ENCODE measurements around the gene HPCA. TPM values are rescaled to one million over a fixed set of nuclear protein-coding genes. Genes with fewer than 3 reads are reported as not detected.

Gene HPCA
- total RNA-seq (2014; rRNA removed; shearing (Covaris generic)) = not detected in 2 replicates

DNA sequence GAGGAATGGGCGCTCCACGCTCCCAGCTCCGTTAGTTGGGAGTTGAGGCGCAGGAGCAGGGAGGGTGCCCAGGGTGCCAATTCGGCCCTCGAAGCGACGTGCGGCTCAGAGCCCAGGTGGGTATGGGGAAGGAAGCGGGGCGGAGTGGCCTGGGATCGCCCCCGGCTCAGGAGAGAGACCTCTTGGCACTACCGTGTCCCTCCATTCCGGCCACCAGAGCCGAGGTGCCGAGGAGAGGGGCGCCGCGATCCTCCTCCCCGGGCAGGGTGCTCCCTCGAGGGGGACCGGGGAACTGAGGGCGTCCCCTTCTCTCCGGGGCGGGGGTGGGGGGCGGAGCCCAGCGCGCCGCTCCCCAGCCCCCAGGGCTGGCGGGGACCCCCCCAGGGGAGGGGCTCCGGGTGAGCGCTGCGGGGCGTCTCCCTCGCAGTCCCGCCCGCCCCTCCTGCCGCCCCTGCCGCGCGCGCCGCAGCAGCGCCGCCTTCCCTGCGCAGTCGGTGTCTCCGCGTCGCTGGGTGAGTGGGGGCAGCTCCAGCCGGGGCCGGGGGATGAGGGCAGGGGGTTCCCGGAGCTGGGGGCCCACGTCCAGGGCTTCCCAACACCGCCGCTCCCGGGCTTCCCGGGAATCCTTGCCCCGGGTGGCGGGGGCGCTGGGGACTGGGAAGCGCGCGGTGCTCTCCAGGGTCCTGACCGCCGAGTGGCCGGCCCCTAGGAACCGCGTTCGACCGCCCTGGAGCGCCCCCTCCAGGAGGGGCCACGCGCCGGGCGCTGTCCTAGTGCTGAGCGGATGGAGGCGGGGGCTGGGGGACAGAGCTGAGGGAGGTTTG lies at the start of gene HPCA:
TSS of gene HPCA (plus strand) at position 488 of the 824 bp plus-strand sequence. CDS start 2,408 bp downstream, outside the sequence.
- DNase-seq (ENCODE audit: low spot score) = peak; percentile 30

DNA sequence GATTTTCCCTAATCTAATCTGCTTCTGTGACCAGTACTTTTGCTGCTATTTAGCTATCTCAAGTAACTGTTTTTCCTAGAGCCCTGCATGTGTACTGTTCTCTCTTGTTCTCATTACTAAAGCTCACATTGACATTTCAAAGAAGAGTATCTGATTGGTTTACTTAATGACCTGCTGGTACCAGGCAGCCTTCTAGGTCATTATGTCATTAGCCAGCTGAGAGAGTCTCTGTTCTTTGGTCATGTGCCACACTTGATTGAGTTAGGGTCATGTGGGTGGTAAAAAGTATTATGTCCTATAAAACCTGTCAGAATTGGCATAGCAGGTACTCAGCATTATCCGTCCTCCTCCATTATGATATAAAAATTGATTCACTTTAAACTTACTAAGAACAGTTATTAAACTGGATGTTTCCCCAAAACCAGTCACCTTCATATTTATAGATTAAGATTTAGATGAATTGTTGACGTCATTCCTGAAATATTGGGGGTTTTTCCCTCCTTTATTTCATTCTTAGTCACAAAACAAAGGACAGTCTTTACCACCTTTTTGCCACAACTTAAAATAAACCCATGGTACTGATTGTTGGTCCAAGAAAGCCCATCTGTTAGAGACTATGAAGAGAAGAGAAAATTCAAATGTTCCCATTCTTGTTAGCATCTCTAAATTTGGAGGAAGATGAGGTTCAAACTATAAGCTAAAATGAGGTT lies 37.8 kb upstream of the HPCA start:
- DNase-seq (ENCODE audit: low spot score) = no peak

DNA sequence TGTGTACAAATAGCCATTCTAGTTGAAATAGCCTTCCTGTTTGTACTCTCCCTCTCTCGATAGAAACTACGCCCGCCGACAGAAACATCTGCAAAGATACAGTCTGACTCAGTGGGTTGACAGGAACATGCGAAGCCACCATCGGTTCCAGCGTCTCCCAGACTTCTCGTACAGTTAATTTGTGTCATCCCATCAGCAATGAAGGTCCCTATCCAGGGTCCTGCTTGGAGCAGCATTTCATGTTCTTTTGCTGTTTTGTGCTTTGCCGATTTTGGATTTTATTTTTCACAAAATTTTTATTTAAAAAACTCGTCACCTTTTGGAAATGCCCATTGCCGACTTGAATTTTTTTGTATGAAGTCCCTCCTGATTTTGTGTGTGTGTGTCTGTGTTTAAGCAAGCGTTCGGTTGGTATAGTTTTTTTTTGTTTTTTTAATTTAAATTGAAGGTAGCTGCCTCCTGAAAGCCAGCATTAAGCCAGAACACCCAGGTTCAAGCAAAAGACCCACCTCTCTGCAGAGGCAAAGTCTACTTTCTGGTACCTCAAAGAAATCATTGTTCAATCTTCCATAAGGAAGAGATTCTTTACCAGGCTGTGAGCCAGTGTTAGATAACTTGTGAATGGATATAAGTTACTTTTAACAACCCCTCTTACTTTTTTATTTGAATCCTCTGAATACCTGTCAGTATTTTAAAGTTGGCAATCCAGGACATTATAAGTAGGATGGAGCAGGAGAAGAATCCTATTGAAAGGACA lies 30.3 kb upstream of the HPCA start:
- DNase-seq (ENCODE audit: low spot score) = no peak

DNA sequence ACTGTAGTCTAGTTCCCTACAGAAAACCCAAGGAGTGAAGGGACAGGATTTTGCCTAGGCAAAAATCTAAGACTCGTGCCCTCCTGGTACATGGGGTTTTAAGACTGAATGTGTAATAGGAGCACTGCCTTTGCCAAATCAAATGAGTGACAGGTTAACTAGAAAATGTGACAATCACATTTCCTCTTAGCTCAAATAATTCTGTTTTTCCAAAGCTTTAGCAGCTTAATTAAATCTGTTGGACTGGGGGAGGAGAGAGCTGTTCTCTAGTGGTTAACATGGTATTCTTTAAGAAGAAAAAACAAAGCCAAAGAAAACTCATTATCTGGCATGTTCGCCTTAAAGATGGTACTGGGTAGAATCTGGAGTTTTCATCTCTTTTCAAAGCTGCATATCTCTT lies 28.2 kb upstream of the HPCA start:
- no peak for DNase-seq (ENCODE audit: low spot score)

DNA sequence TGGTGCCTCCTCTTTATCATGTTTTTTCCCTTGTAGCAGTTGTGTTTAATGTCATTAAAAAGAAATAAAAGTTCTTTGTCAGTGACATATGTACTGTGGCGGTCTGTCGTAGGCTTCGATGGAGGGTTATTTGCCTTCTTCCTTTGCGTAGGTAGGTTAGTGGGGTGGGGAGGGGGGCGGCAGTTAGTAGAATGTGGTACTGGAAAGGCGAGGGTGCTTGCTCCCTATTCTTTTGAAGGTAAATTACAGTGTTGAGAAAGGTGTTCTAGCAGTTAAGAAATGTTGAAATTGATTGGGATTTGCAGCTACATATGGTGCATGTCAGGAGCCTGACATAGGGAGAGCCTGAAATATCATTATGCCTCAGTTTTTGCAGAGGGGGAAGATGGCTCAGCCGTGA lies 27.5 kb upstream of the HPCA start:
- DNase-seq (ENCODE audit: low spot score) = no peak

DNA sequence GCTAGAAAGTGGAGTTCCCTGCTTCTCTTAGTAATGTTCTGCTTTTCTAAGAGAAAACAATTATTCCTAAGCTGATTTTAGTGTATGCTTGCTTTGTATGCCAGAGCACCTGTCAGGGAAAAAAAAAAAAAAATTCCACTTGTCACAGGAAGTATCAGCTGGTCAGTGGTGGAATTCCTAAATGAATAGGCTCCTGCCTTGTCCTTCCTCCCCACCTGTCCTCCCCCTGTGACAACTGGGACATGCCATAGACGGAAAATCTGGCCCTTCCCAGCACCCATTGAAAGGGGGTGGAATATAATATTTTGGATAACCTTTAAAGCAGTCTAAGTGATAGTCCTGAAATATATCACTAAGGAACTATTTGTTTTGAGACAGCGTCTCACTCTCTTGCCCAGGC lies 26.4 kb upstream of the HPCA start:
- no peak for DNase-seq (ENCODE audit: low spot score)

DNA sequence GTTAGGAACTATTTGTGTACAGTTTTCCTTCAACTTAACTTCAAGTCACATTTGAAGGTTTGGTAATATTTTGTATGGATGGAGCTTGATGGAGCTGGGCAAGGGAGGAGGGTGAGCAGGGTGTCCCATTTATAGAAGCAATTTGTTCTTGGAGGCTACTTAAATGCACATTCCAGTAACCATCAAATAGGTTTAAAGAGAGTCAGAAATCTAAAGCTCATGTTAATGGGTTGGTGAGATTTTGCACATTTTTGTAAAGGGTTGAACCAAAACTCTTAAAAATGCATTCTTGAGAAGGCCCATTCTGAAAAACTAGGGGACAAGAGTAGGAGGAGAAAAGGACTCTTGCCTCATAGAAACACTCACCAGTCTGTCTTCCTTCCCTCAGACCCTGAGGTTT lies 25.7 kb upstream of the HPCA start:
- DNase-seq (ENCODE audit: low spot score) = no peak

DNA sequence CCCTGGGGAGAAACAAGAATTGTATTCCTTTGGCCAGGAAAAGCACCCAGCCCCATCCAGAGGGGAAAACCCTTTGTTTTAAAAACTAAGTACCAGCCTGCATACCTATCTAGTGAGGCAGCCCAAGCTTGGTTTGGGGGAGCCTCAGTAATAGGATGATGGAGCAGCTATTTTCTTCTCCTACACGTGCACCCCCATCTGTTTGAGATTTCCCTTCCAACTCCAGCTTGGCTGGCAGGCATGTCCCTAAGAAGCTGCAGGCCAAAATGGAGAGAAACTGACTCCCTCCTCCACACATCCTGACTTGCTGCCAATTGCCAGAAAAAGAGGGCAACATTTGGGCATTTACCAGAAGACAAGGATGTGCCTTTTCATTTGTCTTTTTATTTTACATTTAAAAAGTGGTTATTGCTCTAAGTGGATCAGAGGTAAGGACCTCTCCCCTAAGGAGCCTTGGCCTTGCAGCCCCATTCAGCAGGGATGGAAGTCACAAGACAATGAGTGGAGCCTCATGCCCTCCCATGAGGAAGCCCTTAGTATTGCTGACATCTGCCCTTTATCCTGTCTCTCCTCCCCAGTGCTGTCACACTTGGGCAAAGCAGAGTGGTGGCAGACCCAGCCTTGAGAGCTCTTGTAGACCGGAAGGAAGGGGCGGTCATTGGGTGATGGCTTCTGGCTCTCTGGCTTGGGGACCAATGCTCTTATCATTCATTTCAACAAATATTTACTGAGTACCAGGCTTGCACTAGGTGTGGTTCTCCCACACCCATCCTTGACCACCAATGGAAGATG lies 24.2 kb upstream of the HPCA start:
- peak; percentile 29 for DNase-seq (ENCODE audit: low spot score)

DNA sequence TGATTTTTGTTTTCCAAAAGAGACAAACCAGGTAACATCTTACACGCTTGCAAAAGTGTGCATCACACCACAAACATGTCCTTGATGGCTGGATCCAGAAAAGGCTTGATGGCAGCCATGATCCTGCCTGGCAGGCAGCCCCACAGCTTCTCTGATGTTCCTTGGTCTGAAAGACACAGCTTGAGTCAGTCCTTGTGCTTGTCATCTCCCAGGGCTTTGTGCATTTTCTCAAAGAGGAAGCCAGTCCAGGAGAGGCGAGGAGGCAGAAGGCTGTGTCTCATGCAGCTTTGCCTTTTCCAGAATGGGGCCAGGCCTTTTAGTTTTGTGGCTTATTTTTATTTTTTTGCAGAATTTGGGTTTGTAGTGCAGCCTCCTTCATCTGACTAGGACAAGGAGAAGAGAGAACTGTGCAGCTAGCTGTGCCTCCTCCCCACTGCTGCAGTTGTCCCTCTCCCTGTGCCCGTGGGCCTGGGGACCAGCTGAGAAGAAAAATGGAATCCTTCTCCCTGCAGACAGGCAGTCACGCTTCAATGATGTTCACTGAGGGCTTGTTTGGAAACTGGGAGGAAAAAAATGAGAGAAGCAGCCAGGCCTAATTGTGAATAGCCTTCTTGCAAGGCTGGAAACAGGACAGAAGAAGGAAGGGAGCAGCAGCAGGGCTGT lies 22.9 kb upstream of the HPCA start:
- no peak for DNase-seq (ENCODE audit: low spot score)

DNA sequence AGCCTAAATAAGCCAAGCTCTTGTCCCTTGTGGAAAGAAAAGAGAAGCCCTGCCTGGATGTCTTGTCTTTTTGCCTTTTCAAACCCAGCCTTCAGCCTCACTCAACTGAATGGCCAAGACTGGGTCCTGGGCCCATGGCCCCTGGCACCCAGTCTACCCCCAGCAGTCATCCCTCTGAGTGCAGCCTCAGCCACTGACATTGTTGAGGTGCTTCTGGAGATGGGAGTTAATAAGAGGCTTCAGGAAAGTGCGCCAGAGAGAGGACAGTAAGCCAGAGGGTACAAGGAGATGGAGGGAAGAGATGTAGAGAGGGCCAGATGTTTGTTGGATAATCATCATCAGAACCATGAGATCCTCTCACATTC lies 22.4 kb upstream of the HPCA start:
- DNase-seq (ENCODE audit: low spot score) = no peak

DNA sequence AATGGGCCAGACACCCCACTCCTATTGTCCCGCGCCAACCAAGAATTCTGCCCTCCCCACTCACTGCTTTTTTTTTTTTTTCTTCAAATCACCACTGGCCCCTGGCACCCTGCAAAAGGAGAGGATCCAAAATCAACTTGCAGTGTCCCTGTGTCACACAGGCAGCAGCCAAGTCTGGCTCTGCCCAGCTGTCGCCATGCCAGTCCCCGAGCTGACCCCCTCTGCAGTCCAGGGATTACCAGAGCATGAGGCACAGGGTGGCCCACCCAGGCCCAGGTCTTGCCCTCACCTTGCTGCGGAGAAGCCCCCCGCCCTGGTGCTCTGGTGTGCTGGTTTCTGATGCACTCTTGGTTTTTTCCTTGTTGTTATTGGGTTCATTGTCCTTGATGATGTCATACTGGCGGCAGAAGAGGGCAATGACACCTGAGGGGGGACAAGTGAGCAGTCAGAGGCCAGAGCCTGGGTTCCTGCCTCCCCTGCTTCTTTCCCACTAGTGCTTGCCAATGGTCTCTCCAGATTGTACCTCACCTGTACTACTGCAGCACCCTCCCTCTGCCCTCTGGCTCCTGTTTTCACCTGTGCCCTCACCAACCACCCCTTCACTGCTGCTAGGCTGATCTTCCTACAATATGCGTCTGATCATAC lies 21.8 kb upstream of the HPCA start:
- DNase-seq (ENCODE audit: low spot score) = no peak

DNA sequence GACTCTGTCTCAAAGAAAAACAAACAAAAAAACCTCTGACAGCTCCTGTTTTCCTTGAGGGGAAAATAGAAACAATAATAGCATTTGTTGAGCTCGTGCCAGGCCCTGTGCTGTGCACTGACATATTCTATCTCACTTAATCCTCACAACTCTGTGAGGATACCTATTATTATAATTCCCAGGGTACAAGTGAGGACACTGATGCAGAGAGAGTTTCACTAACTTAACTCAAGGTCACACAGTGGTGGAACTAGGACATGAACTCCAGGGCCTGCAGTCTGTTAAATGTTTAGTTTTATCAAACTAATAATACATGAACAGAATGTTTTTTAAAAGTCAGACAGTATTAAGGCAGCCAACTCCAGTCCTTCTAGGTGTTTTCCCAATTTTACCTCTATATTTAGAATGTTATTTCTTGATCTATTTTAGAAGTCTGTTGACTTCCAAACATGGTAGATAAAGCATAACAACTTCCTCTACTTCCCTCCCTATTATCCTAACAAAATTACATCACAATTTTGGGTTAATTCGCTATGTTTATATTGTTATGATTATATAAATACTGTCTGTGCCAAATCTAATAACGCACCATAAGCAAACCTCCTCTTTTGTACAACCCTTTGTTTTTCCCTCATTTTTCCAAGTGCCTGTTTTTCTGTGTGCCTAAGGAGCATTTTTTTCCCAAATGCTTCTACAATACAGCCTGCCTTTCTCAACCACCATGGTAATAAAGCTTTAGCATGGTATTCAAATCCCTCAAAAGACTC lies 20.5 kb upstream of the HPCA start:
- no peak for DNase-seq (ENCODE audit: low spot score)

DNA sequence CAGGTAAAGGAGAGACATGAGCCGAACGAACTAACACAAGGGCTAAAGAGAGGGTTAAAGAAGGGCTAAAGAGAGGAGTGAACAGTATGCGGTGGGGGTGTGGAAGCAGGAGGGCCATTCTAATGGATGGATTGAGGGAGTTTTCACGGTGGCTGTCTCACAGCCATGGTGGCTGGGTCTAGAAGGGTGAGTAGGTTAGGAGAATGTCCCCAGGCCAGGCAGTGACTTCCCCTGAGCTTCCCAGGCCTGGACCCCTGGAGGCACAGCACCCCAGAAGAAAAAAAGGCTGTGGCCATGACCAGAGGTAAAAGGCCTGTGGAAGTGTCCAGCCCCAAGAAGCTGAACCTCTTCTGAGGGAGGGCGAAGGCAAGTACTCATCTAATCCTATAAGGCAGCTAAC lies 19.1 kb upstream of the HPCA start:
- DNase-seq (ENCODE audit: low spot score) = no peak

DNA sequence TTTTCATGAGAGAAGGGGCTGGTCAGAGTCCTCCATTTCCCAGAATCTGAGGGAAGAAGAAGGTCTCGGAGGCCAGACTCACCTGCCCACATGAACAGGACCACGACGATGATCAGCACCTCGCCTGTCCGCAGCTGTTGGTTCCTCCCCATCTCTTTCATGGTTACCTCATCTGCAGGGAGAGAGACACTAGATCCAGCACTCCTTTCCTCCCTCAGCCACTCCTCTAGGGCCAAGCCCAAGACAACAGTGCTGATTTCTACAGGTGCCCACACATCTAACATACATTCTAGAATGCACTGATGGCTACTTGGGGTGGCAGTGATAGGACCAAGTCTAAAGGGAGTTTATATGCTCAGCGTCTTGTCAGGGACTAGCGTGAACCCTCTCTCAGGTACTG lies 18.6 kb upstream of the HPCA start:
- DNase-seq (ENCODE audit: low spot score) = no peak

DNA sequence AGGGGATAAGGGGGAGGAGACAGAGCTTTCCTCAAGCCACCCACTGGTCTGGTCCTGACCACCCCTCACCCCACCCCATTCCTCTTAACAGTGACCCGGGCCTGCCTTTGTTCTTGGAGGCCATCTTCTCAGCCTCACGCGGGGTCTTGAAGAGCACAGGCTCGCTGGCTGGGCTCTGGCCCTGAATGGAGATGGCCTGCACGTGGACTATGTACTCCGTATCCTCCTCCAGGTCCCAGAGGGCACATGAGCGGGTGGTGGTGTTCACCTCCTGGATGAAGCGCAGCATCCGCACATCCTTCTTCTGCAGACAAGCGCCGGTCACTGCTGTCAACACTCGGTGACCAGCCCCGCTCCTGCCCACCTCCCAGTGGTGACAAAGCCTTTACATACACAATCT lies 18.2 kb upstream of the HPCA start:
- no peak for DNase-seq (ENCODE audit: low spot score)

DNA sequence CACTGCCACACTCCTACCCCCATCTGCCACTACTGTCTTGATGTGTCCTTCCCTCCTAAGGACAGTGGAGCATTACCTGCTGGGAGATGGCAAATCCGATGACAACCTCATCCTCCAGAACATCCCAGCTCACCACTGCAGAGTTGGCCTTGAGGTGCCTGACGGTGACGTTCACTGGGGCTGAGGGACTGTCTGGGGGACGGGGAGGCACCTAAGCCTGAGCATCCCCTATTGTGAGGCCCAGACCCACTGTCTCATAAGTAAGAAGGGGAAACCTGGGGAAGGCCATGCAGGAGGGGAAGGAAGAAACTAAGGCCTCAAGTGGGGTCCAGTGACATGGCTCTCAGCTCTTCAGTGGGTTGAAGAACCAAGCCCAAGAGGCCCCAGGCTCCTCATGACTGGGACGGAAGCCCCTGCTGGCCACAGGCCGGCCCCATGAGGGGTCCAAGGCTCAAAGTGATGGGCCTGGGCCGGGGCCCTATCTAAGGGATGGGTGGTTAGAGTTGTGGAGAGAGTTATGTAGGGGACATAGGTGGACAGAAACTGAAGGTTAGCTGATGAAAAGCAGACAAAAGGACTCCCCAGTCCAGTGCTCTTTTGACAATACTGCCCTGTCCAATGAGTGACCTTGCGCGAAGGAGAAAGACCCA lies 17.4 kb upstream of the HPCA start:
- DNase-seq (ENCODE audit: low spot score) = no peak

DNA sequence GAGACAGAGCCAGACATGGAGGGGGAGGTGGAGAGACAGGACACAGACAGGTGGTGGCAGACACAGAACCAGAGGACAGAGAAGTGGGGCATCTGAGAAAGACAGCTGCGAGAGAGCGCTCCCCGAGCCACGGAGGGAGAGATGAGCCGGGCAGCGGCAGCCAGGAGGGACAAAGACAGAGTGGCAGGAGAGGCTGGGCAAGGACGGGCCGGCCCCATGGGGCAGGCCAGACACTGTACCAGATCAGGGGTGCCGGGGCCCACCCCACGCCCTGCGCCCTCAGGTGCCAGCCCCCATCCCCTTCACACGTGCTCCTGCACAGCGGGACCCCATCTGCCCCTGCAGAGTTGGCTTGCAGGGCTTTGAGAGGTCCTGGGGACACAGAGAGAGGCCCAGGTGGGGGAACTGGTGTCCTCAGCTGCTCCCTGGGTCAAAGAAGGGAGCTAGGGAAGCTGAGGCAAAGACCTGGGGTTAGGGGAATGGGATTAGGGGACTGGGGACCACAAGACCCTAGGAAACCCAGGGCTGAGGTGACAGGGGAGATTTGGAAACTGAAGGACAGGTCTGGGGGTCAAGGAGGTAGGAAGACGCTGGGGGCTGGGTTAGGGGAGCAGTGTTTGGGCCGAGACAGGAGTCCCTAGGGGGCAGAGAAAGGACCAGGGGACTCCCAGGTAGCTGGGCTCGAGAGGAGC lies 16.2 kb upstream of the HPCA start:
- DNase-seq (ENCODE audit: low spot score) = no peak

DNA sequence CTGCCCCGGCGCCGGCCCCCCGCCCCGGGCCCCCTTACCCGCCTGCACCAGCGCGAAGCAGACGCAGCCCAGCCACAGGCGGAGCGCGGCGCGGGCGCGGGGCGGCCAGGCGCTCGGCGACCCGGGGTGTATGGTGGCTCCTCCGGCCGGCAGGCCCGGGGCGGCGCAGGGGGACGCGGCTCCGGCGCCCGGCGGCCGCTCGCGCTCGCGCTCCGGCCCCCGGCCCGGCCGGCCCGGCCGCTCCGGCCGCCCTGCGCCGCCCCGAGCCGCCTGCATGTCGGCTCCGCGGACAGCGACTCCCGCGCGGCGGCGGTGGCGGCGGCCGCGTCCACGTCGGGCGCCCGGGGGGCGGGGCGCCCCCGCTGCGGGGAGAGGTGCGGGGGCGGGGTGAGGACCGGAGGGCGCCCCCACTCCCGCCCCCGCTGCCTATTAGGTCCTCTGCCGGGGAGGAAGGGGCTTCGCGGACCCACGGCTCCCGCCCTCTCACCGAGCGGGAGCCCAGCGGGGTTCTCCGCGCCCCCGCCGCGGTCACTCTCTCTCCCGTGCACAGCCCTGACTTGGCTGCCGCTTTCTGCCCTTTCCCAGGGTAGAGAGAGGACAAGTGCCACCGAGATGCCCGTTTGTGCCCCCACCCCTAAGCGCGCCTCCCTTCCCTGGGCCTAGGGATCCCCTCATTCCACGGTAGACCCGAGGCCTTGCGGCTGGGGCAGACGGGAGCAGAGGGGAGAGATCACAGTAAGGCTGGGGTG lies 15.5 kb upstream of the HPCA start, which contains the start of gene FNDC5:
TSS of gene FNDC5 (minus strand) at position 298 of the 749 bp plus-strand sequence.
- DNase-seq (ENCODE audit: low spot score) = no peak
